HEK293 (cell line): Measurements from ENCODE around the gene PCCA.

Experiments
- CTCF ChIA-PET: fragments of 350-600 bp; formaldehyde crosslinking; extraction: SDS; loops from one replicate; lab custom pipeline; 2021; ENCODE audit warnings: antibody characterized with exemption; lab: Yijun Ruan, JAX
- POLR2A ChIA-PET: fragments of 300-600 bp; formaldehyde crosslinking; extraction: SDS; loops from one replicate; lab custom pipeline; 2020; ENCODE audit warnings: antibody characterized with exemption, inconsistent platforms; lab: Yijun Ruan, JAX
- H3K27ac ChIP-seq: fragments of 200-500 bp; sonication (Bioruptor generic); 2 replicates; pipeline ENCODE4 v1.5.1; 2014; ENCODE audit warnings: low read depth, low read length, control low read depth, inconsistent platforms; ENCODE audit errors: extremely low read depth
- H3K36me3 ChIP-seq, 2 experiments: fragments of 200-500 bp in 1 of 2; sonication (Bioruptor generic) in 1 of 2; 1 replicate in 1 of 2; 2 replicates in 1 of 2; pipeline ENCODE4 v1.5.1; 2014 to 2017; ENCODE audit warnings: inconsistent platforms in 2 of 2, low read length in 2 of 2; ENCODE audit not compliant: control insufficient read depth in 2 of 2, insufficient read depth in 1 of 2
- H3K4me1 ChIP-seq: fragments of 200-500 bp; sonication (Bioruptor generic); 2 replicates; pipeline ENCODE4 v1.5.1; 2014; ENCODE audit warnings: mild to moderate bottlenecking, low read length, inconsistent platforms; ENCODE audit not compliant: control insufficient read depth, insufficient read depth
- H3K4me3 ChIP-seq: 2 replicates; pipeline ENCODE4 v1.5.1; 2011; ENCODE audit warnings: low read depth, mild to moderate bottlenecking, control low read depth, low read length, moderate library complexity
- H3K9me3 ChIP-seq: fragments of 200-500 bp; sonication (Bioruptor generic); 2 replicates; pipeline ENCODE4 v1.5.1; 2014; ENCODE audit warnings: low read depth, low read length, inconsistent platforms; ENCODE audit not compliant: control insufficient read depth, insufficient read depth
- BCL11B ChIP-seq: fragments of 450-650 bp; formaldehyde crosslinking; IDR thresholded peaks from 2 replicates; pipeline ENCODE4 v1.5.1; 2016; ENCODE audit warnings: low read depth, missing biosample characterization, missing genetic modification characterization
- HOXD13 ChIP-seq: sonication (generic); formaldehyde crosslinking; IDR thresholded peaks from 2 replicates; pipeline ENCODE4 v1.8.0; 2022; ENCODE audit warnings: missing genetic modification reagents, borderline replicate concordance
- IKZF3 ChIP-seq: fragments of 450-650 bp; IDR thresholded peaks from 2 replicates; pipeline ENCODE4 v1.5.0; 2018; ENCODE audit warnings: missing biosample characterization, mild to moderate bottlenecking, missing genetic modification characterization, moderate library complexity
- OSR2 ChIP-seq: fragments of 450-650 bp; formaldehyde crosslinking; IDR thresholded peaks from 2 replicates; pipeline ENCODE4 v1.5.1; 2016; ENCODE audit warnings: missing biosample characterization, missing genetic modification characterization
- ZBTB17 ChIP-seq: fragments of 450-650 bp; formaldehyde crosslinking; IDR thresholded peaks from 2 replicates; pipeline ENCODE4 v1.5.1; 2016; ENCODE audit warnings: missing biosample characterization, missing genetic modification characterization
- ZFHX2 ChIP-seq: fragments of 450-650 bp; formaldehyde crosslinking; conservative IDR thresholded peaks from 2 replicates; pipeline ENCODE4 v1.5.1; 2016; ENCODE audit warnings: missing biosample characterization, missing genetic modification characterization
- ZNF10 ChIP-seq: fragments of 450-650 bp; formaldehyde crosslinking; IDR thresholded peaks from 2 replicates; pipeline ENCODE4 v1.5.1; 2017; ENCODE audit warnings: missing biosample characterization, missing genetic modification characterization
- ZNF155 ChIP-seq: fragments of 450-650 bp; formaldehyde crosslinking; IDR thresholded peaks from 2 replicates; pipeline ENCODE4 v1.5.1; 2016; ENCODE audit warnings: missing biosample characterization, missing genetic modification characterization
- ZNF16 ChIP-seq: fragments of 450-650 bp; formaldehyde crosslinking; IDR thresholded peaks from 2 replicates; pipeline ENCODE4 v1.5.1; 2016; ENCODE audit warnings: low read depth, missing biosample characterization, missing genetic modification characterization
- ZNF239 ChIP-seq: fragments of 450-650 bp; formaldehyde crosslinking; IDR thresholded peaks from 2 replicates; pipeline ENCODE4 v1.5.1; 2016; ENCODE audit warnings: missing biosample characterization, missing genetic modification characterization
- ZNF24 ChIP-seq: fragments of 450-650 bp; formaldehyde crosslinking; IDR thresholded peaks from 2 replicates; pipeline ENCODE4 v1.5.1; 2016; ENCODE audit warnings: missing biosample characterization, missing genetic modification characterization
- ZNF292 ChIP-seq: fragments of 450-650 bp; formaldehyde crosslinking; IDR thresholded peaks from 2 replicates; pipeline ENCODE4 v1.5.1; 2016; ENCODE audit warnings: low read depth, missing biosample characterization, missing genetic modification characterization, borderline replicate concordance
- ZNF514 ChIP-seq: fragments of 450-650 bp; formaldehyde crosslinking; IDR thresholded peaks from 2 replicates; pipeline ENCODE4 v1.5.1; 2016; ENCODE audit warnings: missing biosample characterization, missing genetic modification characterization
- ZNF571 ChIP-seq: fragments of 450-650 bp; formaldehyde crosslinking; IDR thresholded peaks from 2 replicates; pipeline ENCODE4 v1.5.0; 2017; ENCODE audit warnings: missing biosample characterization, missing genetic modification characterization
- ZNF596 ChIP-seq: fragments of 450-650 bp; IDR thresholded peaks from 2 replicates; pipeline ENCODE4 v1.5.0; 2018; ENCODE audit warnings: missing biosample characterization, mild to moderate bottlenecking, missing genetic modification characterization, moderate library complexity
- ZNF768 ChIP-seq: fragments of 450-650 bp; formaldehyde crosslinking; IDR thresholded peaks from 2 replicates; pipeline ENCODE4 v1.5.1; 2018; ENCODE audit warnings: missing biosample characterization, mild to moderate bottlenecking, missing genetic modification characterization
- ZXDB ChIP-seq: fragments of 450-650 bp; formaldehyde crosslinking; IDR thresholded peaks from 2 replicates; pipeline ENCODE4 v1.5.1; 2016; ENCODE audit warnings: missing biosample characterization, missing genetic modification characterization
- TF ChIP-seq, protein P1 (sequence below): fragments of 450-650 bp; formaldehyde crosslinking; IDR thresholded peaks from 2 replicates; pipeline ENCODE4 v1.5.1; 2016; ENCODE audit warnings: missing biosample characterization, missing genetic modification characterization
- TF ChIP-seq, protein P2 (sequence below): fragments of 450-650 bp; formaldehyde crosslinking; IDR thresholded peaks from 2 replicates; pipeline ENCODE4 v1.5.1; 2016; ENCODE audit warnings: missing biosample characterization, missing genetic modification characterization, low read depth
- TF ChIP-seq, protein P3 (sequence below): fragments of 450-650 bp; formaldehyde crosslinking; IDR thresholded peaks from 2 replicates; pipeline ENCODE4 v1.5.1; 2016; ENCODE audit warnings: missing biosample characterization, missing genetic modification characterization
- TF ChIP-seq, protein P4 (sequence below): fragments of 450-650 bp; formaldehyde crosslinking; IDR thresholded peaks from 2 replicates; pipeline ENCODE4 v1.5.1; 2016; ENCODE audit warnings: missing biosample characterization, missing genetic modification characterization
- TF ChIP-seq, protein P5 (sequence below): fragments of 450-650 bp; formaldehyde crosslinking; IDR thresholded peaks from 2 replicates; pipeline ENCODE4 v1.5.1; 2016; ENCODE audit warnings: missing biosample characterization, missing genetic modification characterization
- TF ChIP-seq, protein P6 (sequence below): fragments of 450-650 bp; IDR thresholded peaks from 2 replicates; pipeline ENCODE4 v1.5.1; 2018; ENCODE audit warnings: missing biosample characterization, missing genetic modification characterization
- TF ChIP-seq, protein P7 (sequence below): fragments of 450-650 bp; formaldehyde crosslinking; IDR thresholded peaks from 2 replicates; pipeline ENCODE4 v1.5.1; 2017; ENCODE audit warnings: missing biosample characterization, missing genetic modification characterization

PCCA gene

DNA sequence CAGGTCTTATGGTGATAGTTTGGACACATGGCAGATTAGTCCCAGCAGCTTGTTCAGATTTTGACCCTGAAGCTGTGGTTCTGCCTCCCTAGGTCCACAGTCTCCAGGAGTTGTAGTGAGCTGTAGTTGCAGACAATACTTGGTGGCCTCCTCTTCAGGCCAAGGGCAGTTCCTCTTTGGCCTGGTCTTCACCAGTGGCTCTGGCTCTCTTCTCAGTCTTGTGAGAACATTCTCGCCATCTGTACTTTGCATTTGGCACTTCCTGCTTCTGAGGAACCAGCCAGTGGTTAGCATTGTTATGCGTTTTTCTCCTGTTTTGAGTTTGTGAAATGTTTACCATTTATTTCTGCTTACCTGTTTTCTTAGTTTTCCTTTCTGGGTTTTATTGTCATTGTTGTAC lies 40.7 kb downstream of the PCCA start (continued):
- TF ChIP-seq, protein P1, sequence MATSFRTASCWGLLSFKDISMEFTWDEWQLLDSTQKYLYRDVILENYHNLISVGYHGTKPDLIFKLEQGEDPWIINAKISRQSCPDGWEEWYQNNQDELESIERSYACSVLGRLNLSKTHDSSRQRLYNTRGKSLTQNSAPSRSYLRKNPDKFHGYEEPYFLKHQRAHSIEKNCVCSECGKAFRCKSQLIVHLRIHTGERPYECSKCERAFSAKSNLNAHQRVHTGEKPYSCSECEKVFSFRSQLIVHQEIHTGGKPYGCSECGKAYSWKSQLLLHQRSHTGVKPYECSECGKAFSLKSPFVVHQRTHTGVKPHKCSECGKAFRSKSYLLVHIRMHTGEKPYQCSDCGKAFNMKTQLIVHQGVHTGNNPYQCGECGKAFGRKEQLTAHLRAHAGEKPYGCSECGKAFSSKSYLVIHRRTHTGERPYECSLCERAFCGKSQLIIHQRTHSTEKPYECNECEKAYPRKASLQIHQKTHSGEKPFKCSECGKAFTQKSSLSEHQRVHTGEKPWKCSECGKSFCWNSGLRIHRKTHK (tag by site-specific recombination), result no peak
- TF ChIP-seq BCL11B (tag by site-specific recombination) (no peak), OSR2 (tag by site-specific recombination) (no peak), ZNF571 (tag by site-specific recombination) (no peak), ZNF768 (tag by site-specific recombination) (no peak), ZBTB17 (no peak), ZNF24 (no peak), ZNF16 (tag by site-specific recombination) (no peak), ZNF292 (tag by site-specific recombination) (no peak)
- TF ChIP-seq, protein P2, sequence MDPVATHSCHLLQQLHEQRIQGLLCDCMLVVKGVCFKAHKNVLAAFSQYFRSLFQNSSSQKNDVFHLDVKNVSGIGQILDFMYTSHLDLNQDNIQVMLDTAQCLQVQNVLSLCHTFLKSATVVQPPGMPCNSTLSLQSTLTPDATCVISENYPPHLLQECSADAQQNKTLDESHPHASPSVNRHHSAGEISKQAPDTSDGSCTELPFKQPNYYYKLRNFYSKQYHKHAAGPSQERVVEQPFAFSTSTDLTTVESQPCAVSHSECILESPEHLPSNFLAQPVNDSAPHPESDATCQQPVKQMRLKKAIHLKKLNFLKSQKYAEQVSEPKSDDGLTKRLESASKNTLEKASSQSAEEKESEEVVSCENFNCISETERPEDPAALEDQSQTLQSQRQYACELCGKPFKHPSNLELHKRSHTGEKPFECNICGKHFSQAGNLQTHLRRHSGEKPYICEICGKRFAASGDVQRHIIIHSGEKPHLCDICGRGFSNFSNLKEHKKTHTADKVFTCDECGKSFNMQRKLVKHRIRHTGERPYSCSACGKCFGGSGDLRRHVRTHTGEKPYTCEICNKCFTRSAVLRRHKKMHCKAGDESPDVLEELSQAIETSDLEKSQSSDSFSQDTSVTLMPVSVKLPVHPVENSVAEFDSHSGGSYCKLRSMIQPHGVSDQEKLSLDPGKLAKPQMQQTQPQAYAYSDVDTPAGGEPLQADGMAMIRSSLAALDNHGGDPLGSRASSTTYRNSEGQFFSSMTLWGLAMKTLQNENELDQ (tag by site-specific recombination), result no peak
- TF ChIP-seq, protein P3, sequence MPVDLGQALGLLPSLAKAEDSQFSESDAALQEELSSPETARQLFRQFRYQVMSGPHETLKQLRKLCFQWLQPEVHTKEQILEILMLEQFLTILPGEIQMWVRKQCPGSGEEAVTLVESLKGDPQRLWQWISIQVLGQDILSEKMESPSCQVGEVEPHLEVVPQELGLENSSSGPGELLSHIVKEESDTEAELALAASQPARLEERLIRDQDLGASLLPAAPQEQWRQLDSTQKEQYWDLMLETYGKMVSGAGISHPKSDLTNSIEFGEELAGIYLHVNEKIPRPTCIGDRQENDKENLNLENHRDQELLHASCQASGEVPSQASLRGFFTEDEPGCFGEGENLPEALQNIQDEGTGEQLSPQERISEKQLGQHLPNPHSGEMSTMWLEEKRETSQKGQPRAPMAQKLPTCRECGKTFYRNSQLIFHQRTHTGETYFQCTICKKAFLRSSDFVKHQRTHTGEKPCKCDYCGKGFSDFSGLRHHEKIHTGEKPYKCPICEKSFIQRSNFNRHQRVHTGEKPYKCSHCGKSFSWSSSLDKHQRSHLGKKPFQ (tag by site-specific recombination), result no peak

DNA sequence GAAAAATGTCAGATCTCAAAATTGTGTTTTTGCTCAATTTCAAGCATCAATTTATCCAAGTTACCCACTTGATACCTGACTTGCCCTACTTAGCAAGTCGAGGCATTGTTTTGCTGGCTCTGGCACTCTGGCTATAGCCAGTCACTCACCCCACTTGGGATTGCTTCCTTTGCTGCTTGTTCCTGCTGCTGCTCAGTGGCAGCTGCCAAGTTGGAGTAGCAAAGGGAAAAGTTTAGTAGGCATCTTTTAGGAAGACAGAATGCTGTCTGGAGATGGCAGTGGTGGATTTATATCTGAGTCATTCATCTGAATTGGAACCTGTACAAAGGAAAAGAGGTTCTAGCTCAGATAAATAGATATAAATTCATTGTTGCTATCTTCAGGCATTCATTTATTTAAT lies 41.2 kb downstream of the PCCA start:
- ChIA-PET POLR2A (no interaction called here), CTCF (no interaction called here)
- Histone ChIP-seq H3K36me3 (no peaks in the 10 kb centered on the region), H3K9me3 (no peaks in the 10 kb centered on the region), H3K4me1 (peaks cover 8% of the 10 kb centered on the region), H3K27ac (no peak overlapping the region), H3K4me3 (no peak overlapping the region)
- TF ChIP-seq, protein P4, sequence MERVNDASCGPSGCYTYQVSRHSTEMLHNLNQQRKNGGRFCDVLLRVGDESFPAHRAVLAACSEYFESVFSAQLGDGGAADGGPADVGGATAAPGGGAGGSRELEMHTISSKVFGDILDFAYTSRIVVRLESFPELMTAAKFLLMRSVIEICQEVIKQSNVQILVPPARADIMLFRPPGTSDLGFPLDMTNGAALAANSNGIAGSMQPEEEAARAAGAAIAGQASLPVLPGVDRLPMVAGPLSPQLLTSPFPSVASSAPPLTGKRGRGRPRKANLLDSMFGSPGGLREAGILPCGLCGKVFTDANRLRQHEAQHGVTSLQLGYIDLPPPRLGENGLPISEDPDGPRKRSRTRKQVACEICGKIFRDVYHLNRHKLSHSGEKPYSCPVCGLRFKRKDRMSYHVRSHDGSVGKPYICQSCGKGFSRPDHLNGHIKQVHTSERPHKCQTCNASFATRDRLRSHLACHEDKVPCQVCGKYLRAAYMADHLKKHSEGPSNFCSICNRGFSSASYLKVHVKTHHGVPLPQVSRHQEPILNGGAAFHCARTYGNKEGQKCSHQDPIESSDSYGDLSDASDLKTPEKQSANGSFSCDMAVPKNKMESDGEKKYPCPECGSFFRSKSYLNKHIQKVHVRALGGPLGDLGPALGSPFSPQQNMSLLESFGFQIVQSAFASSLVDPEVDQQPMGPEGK (tag by site-specific recombination), result no peak
- TF ChIP-seq ZNF596 (tag by site-specific recombination), result no peak
- no peak for TF ChIP-seq ZNF10
- TF ChIP-seq ZNF155 (tag by site-specific recombination), result no peak
- no peak for TF ChIP-seq IKZF3 (tag by site-specific recombination)
- TF ChIP-seq, protein P5, sequence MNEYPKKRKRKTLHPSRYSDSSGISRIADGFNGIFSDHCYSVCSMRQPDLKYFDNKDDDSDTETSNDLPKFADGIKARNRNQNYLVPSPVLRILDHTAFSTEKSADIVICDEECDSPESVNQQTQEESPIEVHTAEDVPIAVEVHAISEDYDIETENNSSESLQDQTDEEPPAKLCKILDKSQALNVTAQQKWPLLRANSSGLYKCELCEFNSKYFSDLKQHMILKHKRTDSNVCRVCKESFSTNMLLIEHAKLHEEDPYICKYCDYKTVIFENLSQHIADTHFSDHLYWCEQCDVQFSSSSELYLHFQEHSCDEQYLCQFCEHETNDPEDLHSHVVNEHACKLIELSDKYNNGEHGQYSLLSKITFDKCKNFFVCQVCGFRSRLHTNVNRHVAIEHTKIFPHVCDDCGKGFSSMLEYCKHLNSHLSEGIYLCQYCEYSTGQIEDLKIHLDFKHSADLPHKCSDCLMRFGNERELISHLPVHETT, result no peak
- TF ChIP-seq, protein P6, sequence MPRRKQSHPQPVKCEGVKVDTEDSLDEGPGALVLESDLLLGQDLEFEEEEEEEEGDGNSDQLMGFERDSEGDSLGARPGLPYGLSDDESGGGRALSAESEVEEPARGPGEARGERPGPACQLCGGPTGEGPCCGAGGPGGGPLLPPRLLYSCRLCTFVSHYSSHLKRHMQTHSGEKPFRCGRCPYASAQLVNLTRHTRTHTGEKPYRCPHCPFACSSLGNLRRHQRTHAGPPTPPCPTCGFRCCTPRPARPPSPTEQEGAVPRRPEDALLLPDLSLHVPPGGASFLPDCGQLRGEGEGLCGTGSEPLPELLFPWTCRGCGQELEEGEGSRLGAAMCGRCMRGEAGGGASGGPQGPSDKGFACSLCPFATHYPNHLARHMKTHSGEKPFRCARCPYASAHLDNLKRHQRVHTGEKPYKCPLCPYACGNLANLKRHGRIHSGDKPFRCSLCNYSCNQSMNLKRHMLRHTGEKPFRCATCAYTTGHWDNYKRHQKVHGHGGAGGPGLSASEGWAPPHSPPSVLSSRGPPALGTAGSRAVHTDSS (tag by site-specific recombination), result no peak
- TF ChIP-seq ZXDB (tag by site-specific recombination), result no peak
- TF ChIP-seq, protein P7, sequence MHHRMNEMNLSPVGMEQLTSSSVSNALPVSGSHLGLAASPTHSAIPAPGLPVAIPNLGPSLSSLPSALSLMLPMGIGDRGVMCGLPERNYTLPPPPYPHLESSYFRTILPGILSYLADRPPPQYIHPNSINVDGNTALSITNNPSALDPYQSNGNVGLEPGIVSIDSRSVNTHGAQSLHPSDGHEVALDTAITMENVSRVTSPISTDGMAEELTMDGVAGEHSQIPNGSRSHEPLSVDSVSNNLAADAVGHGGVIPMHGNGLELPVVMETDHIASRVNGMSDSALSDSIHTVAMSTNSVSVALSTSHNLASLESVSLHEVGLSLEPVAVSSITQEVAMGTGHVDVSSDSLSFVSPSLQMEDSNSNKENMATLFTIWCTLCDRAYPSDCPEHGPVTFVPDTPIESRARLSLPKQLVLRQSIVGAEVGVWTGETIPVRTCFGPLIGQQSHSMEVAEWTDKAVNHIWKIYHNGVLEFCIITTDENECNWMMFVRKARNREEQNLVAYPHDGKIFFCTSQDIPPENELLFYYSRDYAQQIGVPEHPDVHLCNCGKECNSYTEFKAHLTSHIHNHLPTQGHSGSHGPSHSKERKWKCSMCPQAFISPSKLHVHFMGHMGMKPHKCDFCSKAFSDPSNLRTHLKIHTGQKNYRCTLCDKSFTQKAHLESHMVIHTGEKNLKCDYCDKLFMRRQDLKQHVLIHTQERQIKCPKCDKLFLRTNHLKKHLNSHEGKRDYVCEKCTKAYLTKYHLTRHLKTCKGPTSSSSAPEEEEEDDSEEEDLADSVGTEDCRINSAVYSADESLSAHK, result no peak
- no peak for TF ChIP-seq ZNF514
- no peak for TF ChIP-seq ZNF239 (tag by site-specific recombination)
- no peak for TF ChIP-seq HOXD13 (CRISPR knock-in tag)
- no peak for TF ChIP-seq ZFHX2 (tag by site-specific recombination)
